ENCODE results near the gene ALK. TPM values are rescaled to one million over a fixed set of nuclear protein-coding genes. Genes with fewer than 3 reads are reported as not detected.

The ALK gene
- total RNA-seq, 4 donors from 2014 or later = 0.88 to 1.3 (median 1.3) TPM; not detected in 1

- no peak for TF ChIP-seq POLR2A (IDR thresholded peaks at IDR 0.05)
- TF ChIP-seq, protein P1, sequence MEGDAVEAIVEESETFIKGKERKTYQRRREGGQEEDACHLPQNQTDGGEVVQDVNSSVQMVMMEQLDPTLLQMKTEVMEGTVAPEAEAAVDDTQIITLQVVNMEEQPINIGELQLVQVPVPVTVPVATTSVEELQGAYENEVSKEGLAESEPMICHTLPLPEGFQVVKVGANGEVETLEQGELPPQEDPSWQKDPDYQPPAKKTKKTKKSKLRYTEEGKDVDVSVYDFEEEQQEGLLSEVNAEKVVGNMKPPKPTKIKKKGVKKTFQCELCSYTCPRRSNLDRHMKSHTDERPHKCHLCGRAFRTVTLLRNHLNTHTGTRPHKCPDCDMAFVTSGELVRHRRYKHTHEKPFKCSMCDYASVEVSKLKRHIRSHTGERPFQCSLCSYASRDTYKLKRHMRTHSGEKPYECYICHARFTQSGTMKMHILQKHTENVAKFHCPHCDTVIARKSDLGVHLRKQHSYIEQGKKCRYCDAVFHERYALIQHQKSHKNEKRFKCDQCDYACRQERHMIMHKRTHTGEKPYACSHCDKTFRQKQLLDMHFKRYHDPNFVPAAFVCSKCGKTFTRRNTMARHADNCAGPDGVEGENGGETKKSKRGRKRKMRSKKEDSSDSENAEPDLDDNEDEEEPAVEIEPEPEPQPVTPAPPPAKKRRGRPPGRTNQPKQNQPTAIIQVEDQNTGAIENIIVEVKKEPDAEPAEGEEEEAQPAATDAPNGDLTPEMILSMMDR (IDR thresholded peaks at IDR 0.05) = no peak
- Histone ChIP-seq H3K9me3 (no peaks in the 10 kb centered on the region), H3K36me3 (no peaks in the 10 kb centered on the region), H3K4me3 (no peak overlapping the region), H3K27ac (no peak overlapping the region), H3K27me3 (no peaks in the 10 kb centered on the region), H3K4me1 (no peaks in the 10 kb centered on the region)
- no peak for DNase-seq
Observed at GRCh38 chr2:29627279-29627711, 294.1 kb downstream of the ALK start.

DNA sequence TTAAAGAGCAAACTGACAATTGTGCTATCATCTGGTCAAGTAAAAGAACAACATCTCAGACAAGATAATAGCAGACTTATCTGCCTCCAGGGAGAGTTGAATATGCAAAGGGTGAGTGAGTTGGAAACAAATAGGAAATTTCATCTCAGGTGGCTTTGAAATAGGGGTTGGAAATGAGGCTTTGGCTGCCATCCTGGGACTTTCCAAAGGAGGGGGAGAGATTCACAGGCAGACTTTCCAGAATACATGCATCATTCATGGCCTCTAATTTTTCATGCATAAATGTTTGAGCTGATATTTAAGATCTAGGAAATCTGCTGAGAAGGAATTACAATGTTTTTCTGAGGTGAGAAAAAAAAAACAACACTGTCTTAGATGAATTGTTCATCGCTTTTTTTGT lies 300.5 kb downstream of the ALK start:
- H3K27ac ChIP-seq = no peak overlapping the region
- H3K4me3 ChIP-seq = no peak overlapping the region
- no peaks in the 10 kb centered on the region for H3K4me1 ChIP-seq
- no peaks in the 10 kb centered on the region for H3K9me3 ChIP-seq
- H3K36me3 ChIP-seq = no peaks in the 10 kb centered on the region
- TF ChIP-seq, protein P1 (IDR thresholded peaks at IDR 0.05) = no peak
- TF ChIP-seq POLR2A (IDR thresholded peaks at IDR 0.05) = no peak
- no peak for DNase-seq
- no peaks in the 10 kb centered on the region for H3K27me3 ChIP-seq

DNA sequence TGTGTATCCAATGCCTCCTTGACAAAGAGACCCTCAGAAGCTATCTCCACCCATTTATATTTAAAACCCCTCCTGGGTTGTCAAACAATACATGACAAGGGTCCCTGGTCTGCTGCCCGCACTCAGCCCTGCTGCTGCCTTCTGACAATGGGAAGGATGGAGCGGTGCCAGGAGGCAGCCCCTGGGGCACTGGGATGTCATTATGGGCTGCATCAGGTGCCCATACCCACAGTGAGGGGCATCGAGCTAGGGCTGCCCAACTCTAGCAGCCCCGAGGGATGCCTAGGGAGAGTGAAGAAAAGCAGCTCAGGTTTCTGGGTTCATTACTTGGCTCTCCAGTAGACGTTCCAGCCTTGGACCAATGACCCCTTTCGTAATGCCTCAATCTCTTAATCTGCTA lies 301.7 kb downstream of the ALK start:
- Histone ChIP-seq H3K4me1 (no peaks in the 10 kb centered on the region), H3K4me3 (no peak overlapping the region), H3K27ac (no peak overlapping the region), H3K9me3 (no peaks in the 10 kb centered on the region), H3K27me3 (no peaks in the 10 kb centered on the region), H3K36me3 (no peaks in the 10 kb centered on the region)
- TF ChIP-seq, protein P1 (IDR thresholded peaks at IDR 0.05) = no peak
- TF ChIP-seq POLR2A (IDR thresholded peaks at IDR 0.05) = no peak
- DNase-seq = no peak

DNA sequence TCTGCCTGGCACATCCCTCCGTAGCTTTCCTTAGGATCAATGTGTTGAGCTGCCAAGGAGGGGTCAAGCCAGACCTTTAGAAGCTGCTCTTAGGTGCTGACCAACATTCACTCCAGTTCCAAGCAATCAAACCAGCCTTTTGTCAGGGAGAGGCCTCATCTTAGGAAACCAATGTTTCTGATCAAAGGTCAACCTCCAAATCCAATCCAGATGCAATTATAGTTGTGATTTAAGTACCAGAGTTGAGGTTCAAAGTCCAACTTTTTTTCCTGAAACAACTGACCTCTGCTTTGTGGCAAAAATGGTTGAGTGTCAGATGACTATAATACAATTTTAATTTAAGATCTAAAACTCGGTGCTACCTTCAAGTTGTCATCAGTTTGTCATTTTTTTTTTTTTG lies 303.4 kb downstream of the ALK start:
- H3K4me3 ChIP-seq = no peak overlapping the region
- no peaks in the 10 kb centered on the region for H3K9me3 ChIP-seq
- no peak for DNase-seq
- H3K36me3 ChIP-seq = no peaks in the 10 kb centered on the region
- no peak for TF ChIP-seq POLR2A (IDR thresholded peaks at IDR 0.05)
- TF ChIP-seq, protein P1 (IDR thresholded peaks at IDR 0.05) = no peak
- no peak overlapping the region for H3K27ac ChIP-seq
- no peaks in the 10 kb centered on the region for H3K4me1 ChIP-seq
- H3K27me3 ChIP-seq = no peaks in the 10 kb centered on the region

- DNase-seq = no peak
- H3K36me3 ChIP-seq = no peaks in the 10 kb centered on the region
- H3K4me3 ChIP-seq = no peak overlapping the region
- no peaks in the 10 kb centered on the region for H3K4me1 ChIP-seq
- no peak for TF ChIP-seq POLR2A (IDR thresholded peaks at IDR 0.05)
- TF ChIP-seq, protein P1 (IDR thresholded peaks at IDR 0.05) = no peak
- no peak overlapping the region for H3K27ac ChIP-seq
- no peaks in the 10 kb centered on the region for H3K9me3 ChIP-seq
- H3K27me3 ChIP-seq = no peaks in the 10 kb centered on the region
Observed at GRCh38 chr2:29617351-29617750, 304.0 kb downstream of the ALK start.

- H3K36me3 ChIP-seq = no peaks in the 10 kb centered on the region
- H3K4me3 ChIP-seq = no peak overlapping the region
- DNase-seq = no peak
- H3K9me3 ChIP-seq = no peaks in the 10 kb centered on the region
- H3K27ac ChIP-seq = no peak overlapping the region
- H3K27me3 ChIP-seq = no peaks in the 10 kb centered on the region
- TF ChIP-seq, protein P1 (IDR thresholded peaks at IDR 0.05) = no peak
- TF ChIP-seq POLR2A (IDR thresholded peaks at IDR 0.05) = no peak
- H3K4me1 ChIP-seq = no peaks in the 10 kb centered on the region
Observed at GRCh38 chr2:29616569-29616968, 304.8 kb downstream of the ALK start.

Data from Peyer's patch (tissue), 4 donors.